Right lobe of liver (tissue), 6 donors: Measurements from ENCODE around the gene SPIC. TPM values are rescaled to one million over a fixed set of nuclear protein-coding genes. Genes with fewer than 3 reads are reported as not detected.

ENCODE experiments used
- ATAC-seq, 4 donors: fragments of 200-7000 bp; cut with Tn5 transposase; one replicate each; pipeline ENCODE4 v1.9.1; 2020; ENCODE audit warnings: mild to moderate bottlenecking in 4 of 4, moderate library complexity in 4 of 4
- DNase-seq, 3 donors: peaks; one replicate each; pipeline ENCODE4 v3.0.0-alpha.2; 2020
- H3K27ac ChIP-seq, 3 donors: fragments of 200-600 bp; one replicate each; pipeline ENCODE4 v1.8.0; 2022
- H3K27me3 ChIP-seq, 2 donors: fragments of 200-600 bp; one replicate each; pipeline ENCODE4 v1.8.0; 2022
- H3K36me3 ChIP-seq, 4 donors: fragments of 200-600 bp; sonication (generic) in 1 of 4; one replicate each; pipeline versions ENCODE4 v1.5.1 to v1.8.0; 2017 to 2022; ENCODE audit warnings: control low read depth in 1 of 4
- H3K4me1 ChIP-seq, 4 donors: fragments of 200-600 bp; sonication (generic) in 1 of 4; one replicate each; pipeline versions ENCODE4 v1.5.1 to v1.8.0; 2017 to 2022; ENCODE audit warnings: control low read depth in 1 of 4
- H3K4me3 ChIP-seq, 3 donors: fragments of 200-600 bp; one replicate each; pipeline ENCODE4 v1.8.0; 2022
- H3K9me3 ChIP-seq, 4 donors: fragments of 200-600 bp; sonication (generic) in 1 of 4; one replicate each; pipeline versions ENCODE4 v1.5.1 to v1.8.0; 2017 to 2022; ENCODE audit warnings: control low read depth in 1 of 4
- POLR2A ChIP-seq: fragments of 450-650 bp; IDR thresholded peaks from one replicate; pipeline ENCODE4 v1.6.1; 2017; ENCODE audit warnings: antibody characterized with exemption, mild to moderate bottlenecking
- WGBS: methylation state at CpG from one replicate; pipeline ENCODE4 v1.1.6; 2018; ENCODE audit warnings: low coverage, low lambda C conversion rate; ENCODE audit not compliant: insufficient coverage; ENCODE audit errors: missing lambda C conversion rate; 5-methylcytosine and 5-hydroxymethylcytosine counted together
- intact Hi-C, 2 donors: fragments of 100-400 bp; cut with DNase I; formaldehyde crosslinking; loops; one replicate each; pipeline versions ENCODE4 v1.11.2 to v1.14.1; 2022
- long read RNA-seq: library from polyadenylated mRNA; unstranded; transcript quantifications from one replicate; pipeline ENCODE4 v2.0.0, GENCODE V29; 2019
- total RNA-seq, 6 experiments: library from RNA; depleted of rRNA in 2 of 6; stranded (reverse); fragments of >200 nt in 2 of 6; fragmentation: NEBNext Ultra II Directional in 3 of 6; extraction: Animal tissue kit (Norgen Biotek cat#: 25700) in 3 of 6; gene quantifications; one replicate each; pipeline versions ENCODE4 v1.1.0 to v1.2.4, GENCODE V29; 2016 to 2023
- TF ChIP-seq, protein P1 (sequence below), 4 donors: fragments of 200-600 bp in 3 of 4; fragments of 450-650 bp in 1 of 4; IDR thresholded peaks; one replicate each; pipeline versions ENCODE4 v1.5.1 to v1.8.0; 2016 to 2022; ENCODE audit warnings: antibody characterized with exemption in 4 of 4, mild to moderate bottlenecking in 2 of 4
- donor health status: DM: no; HTN: yes; CAD: no.
- donor health status: DM: no; HTN: no; CAD: no.
- donor health status: DM: no; HTN: no; CAD: no.
- donor health status: DM: no; HTN: yes; CAD: no.
- donor health status: DM: no; HTN: yes; CAD: no.

SPIC gene
- total RNA-seq = 1 to 10 TPM in 4 of 6 experiments, under 1 TPM in 2; 0.43 to 7.1 (median 1.4) TPM
- long read RNA-seq = 0 reads

DNA sequence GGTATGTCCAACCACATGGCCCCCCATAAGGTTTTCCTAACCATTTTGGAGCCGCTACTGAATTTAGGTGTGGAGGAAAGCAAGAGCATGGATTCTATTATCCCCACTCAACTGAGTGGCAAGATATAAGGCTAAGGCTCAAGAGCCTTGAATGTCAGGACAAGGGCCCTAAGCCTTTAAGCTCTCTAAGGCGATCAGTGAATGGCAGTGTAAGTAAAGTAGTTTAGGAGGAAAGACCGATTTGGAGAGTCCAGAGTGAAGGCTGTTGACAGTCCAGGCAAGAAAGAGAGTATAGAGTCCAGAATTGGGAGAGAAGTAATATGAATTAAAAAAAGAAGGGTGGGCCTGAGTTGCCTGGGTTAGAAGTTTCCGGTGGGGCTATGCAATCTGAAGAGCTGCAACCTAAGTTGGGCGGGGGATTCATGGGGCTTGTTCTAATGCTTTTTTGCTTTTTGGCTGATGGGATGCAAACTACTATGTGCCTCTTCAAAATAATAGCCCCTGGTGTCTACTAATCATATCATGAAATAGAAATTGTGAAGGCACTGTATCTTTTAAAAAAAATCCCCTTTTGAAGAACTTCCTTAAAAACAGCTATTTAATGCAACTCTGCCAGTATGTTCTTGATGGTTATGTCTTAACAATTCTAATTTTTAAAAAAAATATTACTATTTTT is at the start of gene SPIC:
TSS of gene SPIC (plus strand) at position 626 of the 676 bp plus-strand sequence. CDS start 1,569 bp downstream, outside the sequence.
- WGBS = 84% methylated on average over 5 of the region's 5 CpGs
- no peak within 1 kb of the TSS for H3K4me3 ChIP-seq
- ATAC-seq = peak in 1 of 4 donors; percentile 46

DNA sequence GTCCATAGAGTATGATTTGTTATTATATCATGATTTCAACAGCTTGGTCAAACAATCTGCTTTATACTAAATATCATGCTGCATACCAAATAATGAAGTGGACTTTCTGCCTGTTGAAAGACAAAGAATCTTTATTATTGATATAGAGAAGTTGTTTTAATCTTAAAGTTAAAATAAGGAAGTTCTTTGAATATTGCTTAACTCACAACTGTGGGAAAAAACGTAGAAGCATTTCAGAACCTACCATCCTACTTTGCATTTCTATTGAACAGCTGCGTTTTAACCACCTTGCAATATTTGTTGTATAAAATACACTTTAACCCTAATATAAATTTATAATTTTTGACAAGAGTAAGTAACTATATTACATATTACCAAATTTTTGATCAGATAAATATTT is 44.7 kb upstream of the SPIC start:
- H3K9me3 ChIP-seq = no peaks in the 10 kb centered on the region
- TF ChIP-seq POLR2A = no peak
- TF ChIP-seq, protein P1, sequence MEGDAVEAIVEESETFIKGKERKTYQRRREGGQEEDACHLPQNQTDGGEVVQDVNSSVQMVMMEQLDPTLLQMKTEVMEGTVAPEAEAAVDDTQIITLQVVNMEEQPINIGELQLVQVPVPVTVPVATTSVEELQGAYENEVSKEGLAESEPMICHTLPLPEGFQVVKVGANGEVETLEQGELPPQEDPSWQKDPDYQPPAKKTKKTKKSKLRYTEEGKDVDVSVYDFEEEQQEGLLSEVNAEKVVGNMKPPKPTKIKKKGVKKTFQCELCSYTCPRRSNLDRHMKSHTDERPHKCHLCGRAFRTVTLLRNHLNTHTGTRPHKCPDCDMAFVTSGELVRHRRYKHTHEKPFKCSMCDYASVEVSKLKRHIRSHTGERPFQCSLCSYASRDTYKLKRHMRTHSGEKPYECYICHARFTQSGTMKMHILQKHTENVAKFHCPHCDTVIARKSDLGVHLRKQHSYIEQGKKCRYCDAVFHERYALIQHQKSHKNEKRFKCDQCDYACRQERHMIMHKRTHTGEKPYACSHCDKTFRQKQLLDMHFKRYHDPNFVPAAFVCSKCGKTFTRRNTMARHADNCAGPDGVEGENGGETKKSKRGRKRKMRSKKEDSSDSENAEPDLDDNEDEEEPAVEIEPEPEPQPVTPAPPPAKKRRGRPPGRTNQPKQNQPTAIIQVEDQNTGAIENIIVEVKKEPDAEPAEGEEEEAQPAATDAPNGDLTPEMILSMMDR (IDR thresholded peaks at IDR 0.05) = no peak
- H3K27me3 ChIP-seq = no peaks in the 10 kb centered on the region
- no peak for ATAC-seq
- no peak overlapping the region for H3K4me3 ChIP-seq
- H3K27ac ChIP-seq = no peak overlapping the region
- DNase-seq = no peak
- 26% methylated on average over 2 of the region's 2 CpGs for WGBS
- no peaks in the 10 kb centered on the region for H3K36me3 ChIP-seq
- intact Hi-C loops = no loop called here
- no peaks in the 10 kb centered on the region for H3K4me1 ChIP-seq

More for the DNA sequence above, at the start of gene SPIC:
- Histone ChIP-seq H3K27me3 (no peaks in the 10 kb centered on the region), H3K9me3 (no peaks in the 10 kb centered on the region), H3K27ac (no peak within 1 kb of the TSS), H3K36me3 (no peaks in the 10 kb centered on the region), H3K4me1 (no peaks in the 10 kb centered on the region)
- TF ChIP-seq POLR2A = no peak
- TF ChIP-seq, protein P1 (IDR thresholded peaks at IDR 0.05) = no peak
- intact Hi-C loops = no loop called here
- no peak for DNase-seq

DNA sequence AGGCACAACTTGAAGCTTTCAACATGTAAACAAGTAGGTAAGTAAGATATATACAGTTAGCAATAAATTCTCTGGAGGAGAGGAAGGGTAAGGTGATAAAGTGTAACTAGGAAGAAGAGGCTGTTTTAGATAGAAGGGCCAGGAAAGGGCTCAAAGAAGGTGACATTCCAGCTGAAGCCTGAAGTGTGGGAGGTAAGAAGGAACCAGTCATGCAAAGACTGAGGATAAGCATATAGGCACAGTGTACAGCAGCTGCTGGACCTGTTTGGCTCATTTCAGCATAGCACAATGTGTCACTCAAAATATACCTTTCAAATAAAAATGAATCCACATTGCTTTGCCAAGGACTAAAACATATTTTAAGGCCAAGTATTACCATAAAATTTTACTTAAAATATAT is 39.0 kb upstream of the SPIC start:
- H3K27ac ChIP-seq = no peak overlapping the region
- H3K4me1 ChIP-seq = no peaks in the 10 kb centered on the region
- no peaks in the 10 kb centered on the region for H3K9me3 ChIP-seq
- no peaks in the 10 kb centered on the region for H3K27me3 ChIP-seq
- ATAC-seq = no peak
- intact Hi-C loops = no loop called here
- no peak for DNase-seq
- H3K36me3 ChIP-seq = no peaks in the 10 kb centered on the region
- H3K4me3 ChIP-seq = no peak overlapping the region
- no peak for TF ChIP-seq POLR2A
- TF ChIP-seq, protein P1 (IDR thresholded peaks at IDR 0.05) = no peak

DNA sequence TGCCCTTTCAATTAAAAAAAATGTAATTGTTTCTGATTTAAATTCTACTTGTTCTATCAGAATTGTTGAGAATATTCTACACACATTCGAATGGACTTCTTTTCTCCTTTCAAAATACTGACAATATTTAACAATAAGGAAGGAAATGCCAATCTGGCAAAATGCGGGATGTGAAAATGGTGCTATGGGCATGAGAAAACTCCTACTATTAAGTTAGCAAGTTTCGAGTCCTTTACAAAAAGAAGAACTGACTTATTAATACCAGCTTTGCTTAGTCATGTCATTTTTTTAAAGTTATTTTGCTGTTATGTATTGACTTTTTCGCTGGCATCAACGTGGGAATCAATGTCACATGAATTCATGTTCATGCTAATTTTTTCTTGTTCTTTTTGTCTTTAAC is 35.9 kb upstream of the SPIC start:
- TF ChIP-seq, protein P1 (IDR thresholded peaks at IDR 0.05) = no peak
- TF ChIP-seq POLR2A = no peak
- no peak overlapping the region for H3K27ac ChIP-seq
- H3K9me3 ChIP-seq = no peaks in the 10 kb centered on the region
- no peaks in the 10 kb centered on the region for H3K27me3 ChIP-seq
- no peak overlapping the region for H3K4me3 ChIP-seq
- WGBS = 44% methylated on average over 5 of the region's 5 CpGs
- intact Hi-C loops = no loop called here
- no peaks in the 10 kb centered on the region for H3K4me1 ChIP-seq
- H3K36me3 ChIP-seq = no peaks in the 10 kb centered on the region
- DNase-seq (no peak), ATAC-seq (no peak)
